Activated CD4-positive, alpha-beta T cell treated with anti-CD3 and anti-CD28 coated beads for 36 hours (primary cell): ENCODE measurements around the gene PMEPA1. TPM values are rescaled to one million over a fixed set of nuclear protein-coding genes. Genes with fewer than 3 reads are reported as not detected.

Experiments used
- ATAC-seq: fragments of 200-7000 bp; cut with Tn5 transposase; one replicate; pipeline ENCODE4 v1.10.0; 2021; ENCODE audit warnings: mild to moderate bottlenecking, moderate library complexity
- CTCF ChIA-PET: fragments of 350-600 bp; sonication (Branson Sonifier 250); formaldehyde crosslinking; loops from one replicate; lab custom pipeline; 2021; ENCODE audit warnings: antibody characterized with exemption; lab: Charles Lee
- POLR2A ChIA-PET: fragments of 350-600 bp; sonication (Branson Sonifier 250); formaldehyde crosslinking; loops from one replicate; lab custom pipeline; 2021; ENCODE audit warnings: antibody characterized with exemption, inconsistent platforms; lab: Charles Lee
- DNase-seq: peaks from one replicate; pipeline ENCODE4 v3.0.0-alpha.2; 2020
- H3K27ac Mint-ChIP-seq: one replicate; pipeline ENCODE4 v1.8.0; 2021; ENCODE audit warnings: mixed read lengths
- H3K27me3 Mint-ChIP-seq: one replicate; pipeline ENCODE4 v1.8.0; 2021; ENCODE audit warnings: mixed read lengths
- H3K36me3 Mint-ChIP-seq: one replicate; pipeline ENCODE4 v1.8.0; 2021; ENCODE audit warnings: low read depth, mixed read lengths
- H3K4me1 Mint-ChIP-seq: one replicate; pipeline ENCODE4 v1.8.0; 2021; ENCODE audit warnings: mixed read lengths
- H3K4me3 Mint-ChIP-seq: one replicate; pipeline ENCODE4 v1.8.0; 2021; ENCODE audit warnings: mild to moderate bottlenecking, moderate library complexity, mixed read lengths
- H3K9me3 Mint-ChIP-seq: one replicate; pipeline ENCODE4 v1.8.0; 2021; ENCODE audit warnings: low read depth, mixed read lengths
- intact Hi-C, 2 experiments: fragments of 100-400 bp; cut with DNase I in 1 of 2; cut with micrococcal nuclease in 1 of 2; formaldehyde crosslinking; loops; one replicate each; pipeline versions ENCODE4 v1.14.2 to v1.15.1; 2022 to 2024; cut with DNase I, micrococcal nuclease
- total RNA-seq, 2 experiments: library from RNA; stranded (reverse); gene quantifications; one replicate each; pipeline ENCODE4 v1.2.3, GENCODE V29; 2021

The PMEPA1 gene
- total RNA-seq, 2 experiments from 2014 or later: 1.6 to 1.8 TPM

DNA sequence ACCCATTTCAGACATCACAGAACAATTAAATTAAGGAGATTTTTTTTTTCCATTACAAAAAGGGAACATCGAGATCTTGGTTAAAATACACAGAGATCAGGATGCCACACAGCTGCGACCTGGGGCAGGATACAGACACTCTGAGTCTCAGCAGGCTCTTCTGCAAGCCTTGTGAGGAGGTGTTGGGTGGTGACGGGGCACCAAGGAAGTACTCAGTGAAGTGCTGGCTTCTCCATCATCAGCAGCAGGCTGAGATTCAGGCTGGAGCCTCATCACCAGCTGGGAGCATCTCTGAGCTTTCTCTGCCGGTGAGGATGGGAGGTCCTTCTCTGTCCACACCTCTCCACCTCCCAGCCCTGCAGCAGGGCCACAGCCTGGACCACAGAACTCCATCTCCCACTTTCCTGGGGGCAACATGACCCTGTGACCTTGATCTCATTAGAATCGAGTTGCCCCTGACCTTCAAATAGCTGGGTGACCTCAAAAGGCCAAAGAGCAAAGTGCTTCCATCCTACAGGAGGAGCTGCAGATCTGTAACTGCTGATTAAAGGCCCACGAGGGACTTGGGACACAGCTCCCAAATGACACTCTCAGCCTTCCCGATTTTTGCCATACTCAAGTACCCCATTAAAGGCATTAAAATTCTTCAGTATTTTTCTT is 16.0 kb downstream of the PMEPA1 start:
- ATAC-seq: no peak
- no peak for DNase-seq
- peaks cover 22% of the 10 kb centered on the region for H3K4me1 Mint-ChIP-seq
- no peaks in the 10 kb centered on the region for H3K9me3 Mint-ChIP-seq
- no peak overlapping the region for H3K27ac Mint-ChIP-seq
- no peaks in the 10 kb centered on the region for H3K36me3 Mint-ChIP-seq
- intact Hi-C loops: loop anchor here in 1 of 2 experiments (10.0 kb wide), 1 partner anchor 321 kb away; no protein-coding TSS in a partner anchor
- no peaks in the 10 kb centered on the region for H3K27me3 Mint-ChIP-seq
- POLR2A ChIA-PET: interaction anchor here (0.6 kb wide), 1 partner anchor 90 kb away, joined by 3 read pairs; no protein-coding TSS in a partner anchor
- CTCF ChIA-PET: interaction anchor here (0.6 to 0.7 kb wide), 3 partner anchors 38 to 163 kb away, joined by 3 read pairs; no protein-coding TSS in a partner anchor
- no peak overlapping the region for H3K4me3 Mint-ChIP-seq

DNA sequence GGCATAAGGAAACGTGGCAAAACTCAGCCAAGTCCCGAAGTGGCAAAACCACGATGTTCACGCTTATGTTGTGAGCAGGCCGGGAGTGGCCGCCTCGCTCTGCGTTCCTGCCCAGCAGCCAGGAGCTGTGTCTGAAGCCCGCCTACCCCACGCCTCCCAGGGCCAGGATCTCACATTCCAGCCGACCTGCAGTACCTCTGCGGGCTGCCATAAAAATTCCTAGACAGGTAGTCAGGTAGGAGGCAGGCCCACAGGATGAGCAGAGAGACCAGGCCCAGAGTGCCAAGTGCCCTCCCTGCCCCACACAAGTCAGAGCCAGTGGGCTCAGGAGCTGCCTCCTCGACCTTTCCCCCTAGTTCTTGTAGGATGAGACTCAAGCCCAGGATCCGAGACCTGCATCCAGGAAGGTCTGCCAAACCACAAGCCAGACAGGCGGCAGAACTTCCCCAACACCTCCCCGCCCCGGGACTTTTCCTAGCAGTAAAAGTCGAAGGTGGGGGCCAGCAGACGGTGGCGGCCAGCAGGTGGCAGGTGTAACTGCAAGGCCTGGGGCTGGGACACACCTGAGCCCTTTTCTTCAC is 16.7 kb downstream of the PMEPA1 start:
- Mint-ChIP-seq H3K9me3 (no peaks in the 10 kb centered on the region), H3K27ac (no peak overlapping the region), H3K4me1 (peaks cover 17% of the 10 kb centered on the region), H3K4me3 (no peak overlapping the region), H3K36me3 (no peaks in the 10 kb centered on the region), H3K27me3 (no peaks in the 10 kb centered on the region)
- ATAC-seq (no peak), DNase-seq (no peak)
- intact Hi-C loops: loop anchor here in 1 of 2 experiments (10.0 kb wide), 1 partner anchor 322 kb away; no protein-coding TSS in a partner anchor
- CTCF ChIA-PET: interaction anchor here (0.6 to 0.7 kb wide), 2 partner anchors 39 to 164 kb away, joined by 3 read pairs; no protein-coding TSS in a partner anchor
- POLR2A ChIA-PET: no interaction called here

DNA sequence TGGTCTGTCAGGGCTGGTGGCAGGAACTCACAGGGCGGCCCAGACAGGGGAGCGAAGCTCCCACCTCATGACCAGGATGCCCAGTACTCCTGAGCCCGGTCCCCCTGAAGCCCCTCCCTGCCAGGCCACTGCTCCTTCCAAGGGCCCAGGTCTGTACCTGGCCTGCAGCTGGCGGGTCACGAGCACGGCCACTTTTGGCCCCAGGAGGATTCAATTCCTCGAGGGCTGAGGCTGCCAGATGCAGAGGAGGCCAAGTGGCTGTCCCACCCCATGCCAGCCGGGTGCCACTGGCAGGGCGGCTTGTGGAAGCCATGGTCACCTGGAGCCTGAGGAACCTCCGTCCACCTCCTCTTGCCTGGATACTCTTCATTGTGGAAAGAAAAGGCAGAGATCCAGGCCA is 17.4 kb downstream of the PMEPA1 start:
- Mint-ChIP-seq H3K9me3 (no peaks in the 10 kb centered on the region), H3K4me3 (no peak overlapping the region), H3K27ac (no peak overlapping the region), H3K4me1 (peaks cover 10% of the 10 kb centered on the region), H3K27me3 (no peaks in the 10 kb centered on the region), H3K36me3 (no peaks in the 10 kb centered on the region)
- no peak for ATAC-seq
- intact Hi-C loops: loop anchor here in 1 of 2 experiments (10.0 kb wide), 1 partner anchor 322 kb away; no protein-coding TSS in a partner anchor
- CTCF ChIA-PET: no interaction called here
- DNase-seq: no peak
- POLR2A ChIA-PET: interaction anchor here (0.7 kb wide), 1 partner anchor 177 kb away, joined by 3 read pairs; no protein-coding TSS in a partner anchor

DNA sequence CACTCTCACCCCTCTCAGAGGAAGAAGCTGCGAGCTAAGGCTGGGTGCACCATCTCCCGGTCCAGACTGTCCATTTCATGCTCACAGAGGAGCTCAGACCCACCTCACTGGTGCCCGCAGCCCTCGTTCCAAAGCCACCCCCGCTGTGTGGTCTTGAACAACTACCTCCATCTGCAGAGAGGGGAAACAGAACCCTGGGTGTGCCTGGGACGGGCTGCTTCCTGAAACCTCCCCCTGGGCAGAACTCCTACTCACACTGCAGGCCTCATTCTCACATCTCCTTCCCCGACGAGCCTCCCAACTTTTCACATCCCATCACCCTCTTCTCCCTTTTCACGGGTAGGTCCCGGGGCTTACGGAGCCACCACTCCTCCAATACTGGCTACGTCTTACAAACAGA is 18.1 kb downstream of the PMEPA1 start:
- peaks cover 6% of the 10 kb centered on the region for H3K4me1 Mint-ChIP-seq
- DNase-seq: no peak
- intact Hi-C loops: loop anchor here in 1 of 2 experiments (10.0 kb wide), 1 partner anchor 323 kb away; no protein-coding TSS in a partner anchor
- no peak overlapping the region for H3K27ac Mint-ChIP-seq
- CTCF ChIA-PET: no interaction called here
- no peaks in the 10 kb centered on the region for H3K36me3 Mint-ChIP-seq
- POLR2A ChIA-PET: interaction anchor here (0.7 kb wide), 1 partner anchor 178 kb away, joined by 3 read pairs; no protein-coding TSS in a partner anchor
- H3K27me3 Mint-ChIP-seq: no peaks in the 10 kb centered on the region
- no peaks in the 10 kb centered on the region for H3K9me3 Mint-ChIP-seq
- no peak for ATAC-seq
- no peak overlapping the region for H3K4me3 Mint-ChIP-seq

DNA sequence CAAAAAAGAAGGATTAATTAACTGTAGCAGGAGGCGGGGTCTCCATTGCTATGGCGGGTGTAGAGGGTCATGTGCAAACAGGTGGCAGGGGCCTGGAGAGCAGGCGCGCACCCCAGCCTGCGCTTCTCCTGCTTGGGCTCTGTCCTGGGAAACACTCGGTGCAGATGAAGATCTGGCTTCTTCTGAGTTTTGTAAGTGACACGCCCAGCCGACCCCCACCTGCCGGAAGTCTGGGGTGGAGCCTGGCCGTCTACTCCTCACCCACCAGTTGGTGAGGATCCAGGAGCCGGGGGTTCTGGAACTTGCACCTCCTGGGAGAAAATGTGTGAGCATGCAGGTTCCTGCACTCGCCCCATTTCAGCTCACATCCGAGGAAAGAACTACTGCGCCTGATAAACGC is 19.3 kb downstream of the PMEPA1 start:
- no peak for ATAC-seq
- DNase-seq: no peak
- Mint-ChIP-seq H3K9me3 (no peaks in the 10 kb centered on the region), H3K4me3 (no peak overlapping the region), H3K36me3 (no peaks in the 10 kb centered on the region), H3K27me3 (no peaks in the 10 kb centered on the region), H3K27ac (no peak overlapping the region), H3K4me1 (peaks cover 6% of the 10 kb centered on the region)
- intact Hi-C loops: loop anchor here in 1 of 2 experiments (10.0 kb wide), 1 partner anchor 324 kb away; no protein-coding TSS in a partner anchor
- ChIA-PET CTCF (no interaction called here), POLR2A (no interaction called here)

DNA sequence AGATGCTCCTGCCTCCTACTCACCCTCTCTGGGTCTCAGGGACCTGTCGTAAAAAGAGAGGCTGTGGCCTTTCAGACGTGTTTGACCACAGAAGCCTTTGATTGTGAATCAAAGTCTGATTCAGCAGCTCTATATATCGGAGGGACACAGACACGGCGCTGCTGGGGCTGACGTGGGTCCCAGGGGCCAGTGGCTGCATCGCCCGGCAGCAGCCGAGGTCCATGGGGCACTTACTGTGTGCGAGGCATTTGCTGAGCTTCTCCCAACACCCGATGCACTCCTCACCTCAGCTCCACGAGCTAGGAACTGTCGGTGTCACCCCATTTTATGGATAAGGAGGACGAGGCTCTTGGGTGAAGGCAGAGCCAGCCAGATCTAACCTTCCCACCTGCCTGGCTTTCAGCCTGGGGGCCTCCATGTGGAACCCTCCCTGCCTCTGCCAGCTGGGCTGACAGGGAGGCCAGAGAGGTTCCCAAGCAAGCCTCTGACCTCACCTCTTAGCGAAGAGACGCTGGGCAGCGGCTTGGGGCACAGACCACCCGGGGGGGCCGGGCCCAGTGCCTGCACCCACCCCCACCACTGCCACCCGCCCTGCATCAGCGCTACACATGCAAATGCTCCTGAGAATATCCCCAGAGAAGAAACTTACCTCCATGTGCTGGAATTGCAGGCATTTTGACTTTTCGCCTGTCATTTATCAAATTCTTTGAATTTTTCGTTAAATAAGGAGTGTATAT is 19.9 kb downstream of the PMEPA1 start:
- H3K36me3 Mint-ChIP-seq: no peaks in the 10 kb centered on the region
- no peak overlapping the region for H3K27ac Mint-ChIP-seq
- POLR2A ChIA-PET: no interaction called here
- intact Hi-C loops: loop anchor here in 1 of 2 experiments (10.0 kb wide), 1 partner anchor 325 kb away; no protein-coding TSS in a partner anchor
- H3K9me3 Mint-ChIP-seq: no peaks in the 10 kb centered on the region
- DNase-seq: no peak
- ATAC-seq: no peak
- CTCF ChIA-PET: interaction anchor here (0.5 kb wide), 1 partner anchor 1213 kb away, joined by 3 read pairs; no protein-coding TSS in a partner anchor
- no peaks in the 10 kb centered on the region for H3K27me3 Mint-ChIP-seq
- H3K4me1 Mint-ChIP-seq: peaks cover 2% of the 10 kb centered on the region
- no peak overlapping the region for H3K4me3 Mint-ChIP-seq

DNA sequence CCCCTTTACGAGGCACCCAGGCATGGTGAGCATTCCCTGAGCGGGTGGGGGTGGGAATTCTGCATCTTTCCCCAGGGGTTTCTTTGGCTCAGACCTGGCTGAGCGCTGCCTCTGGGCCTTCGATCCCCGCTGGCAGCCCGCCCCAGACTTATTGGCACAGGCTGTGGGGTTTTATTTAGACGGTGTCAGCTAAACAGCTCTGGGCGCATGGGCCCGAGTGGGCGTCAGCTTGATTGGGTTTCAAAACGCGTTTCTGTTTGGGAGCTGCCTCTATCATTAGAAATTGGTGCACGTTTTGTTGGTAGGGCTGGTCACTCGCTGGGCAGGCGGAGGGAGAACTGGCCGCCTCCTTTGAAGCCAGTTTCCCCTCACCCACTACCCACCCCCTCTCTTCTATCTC is 21.0 kb downstream of the PMEPA1 start:
- CTCF ChIA-PET: no interaction called here
- no peak for DNase-seq
- POLR2A ChIA-PET: no interaction called here

DNA sequence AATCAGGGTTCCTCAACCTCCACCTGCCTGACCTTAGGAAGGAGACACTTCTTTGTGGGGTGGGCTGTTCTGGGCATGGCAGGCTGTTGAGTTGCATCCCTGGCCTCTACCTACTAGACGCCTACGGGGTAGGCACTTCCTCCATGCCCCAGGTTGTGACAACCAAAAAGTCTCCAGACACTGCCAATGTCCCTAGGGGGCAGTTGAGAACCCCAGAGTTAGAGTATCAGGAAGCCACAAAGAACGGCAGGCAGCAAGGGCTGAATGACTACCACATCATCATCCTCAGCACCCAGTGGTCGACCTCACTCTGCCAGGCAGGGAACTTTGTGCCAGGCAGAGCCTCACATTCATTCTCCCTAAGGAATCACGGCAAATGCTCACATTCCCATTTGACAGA is 21.5 kb downstream of the PMEPA1 start:
- H3K36me3 Mint-ChIP-seq: no peaks in the 10 kb centered on the region
- no peak overlapping the region for H3K27ac Mint-ChIP-seq
- H3K4me3 Mint-ChIP-seq: no peak overlapping the region
- H3K9me3 Mint-ChIP-seq: no peaks in the 10 kb centered on the region
- no peak for ATAC-seq
- H3K27me3 Mint-ChIP-seq: no peaks in the 10 kb centered on the region
- POLR2A ChIA-PET: no interaction called here
- no peaks in the 10 kb centered on the region for H3K4me1 Mint-ChIP-seq
- CTCF ChIA-PET: no interaction called here
- DNase-seq: no peak
- intact Hi-C loops: no loop called here

More for the DNA sequence above, 21.0 kb downstream of the PMEPA1 start:
- no peak overlapping the region for H3K4me3 Mint-ChIP-seq
- intact Hi-C loops: no loop called here
- no peaks in the 10 kb centered on the region for H3K4me1 Mint-ChIP-seq
- H3K9me3 Mint-ChIP-seq: no peaks in the 10 kb centered on the region
- H3K36me3 Mint-ChIP-seq: no peaks in the 10 kb centered on the region
- no peaks in the 10 kb centered on the region for H3K27me3 Mint-ChIP-seq
- H3K27ac Mint-ChIP-seq: no peak overlapping the region
- ATAC-seq: no peak

DNA sequence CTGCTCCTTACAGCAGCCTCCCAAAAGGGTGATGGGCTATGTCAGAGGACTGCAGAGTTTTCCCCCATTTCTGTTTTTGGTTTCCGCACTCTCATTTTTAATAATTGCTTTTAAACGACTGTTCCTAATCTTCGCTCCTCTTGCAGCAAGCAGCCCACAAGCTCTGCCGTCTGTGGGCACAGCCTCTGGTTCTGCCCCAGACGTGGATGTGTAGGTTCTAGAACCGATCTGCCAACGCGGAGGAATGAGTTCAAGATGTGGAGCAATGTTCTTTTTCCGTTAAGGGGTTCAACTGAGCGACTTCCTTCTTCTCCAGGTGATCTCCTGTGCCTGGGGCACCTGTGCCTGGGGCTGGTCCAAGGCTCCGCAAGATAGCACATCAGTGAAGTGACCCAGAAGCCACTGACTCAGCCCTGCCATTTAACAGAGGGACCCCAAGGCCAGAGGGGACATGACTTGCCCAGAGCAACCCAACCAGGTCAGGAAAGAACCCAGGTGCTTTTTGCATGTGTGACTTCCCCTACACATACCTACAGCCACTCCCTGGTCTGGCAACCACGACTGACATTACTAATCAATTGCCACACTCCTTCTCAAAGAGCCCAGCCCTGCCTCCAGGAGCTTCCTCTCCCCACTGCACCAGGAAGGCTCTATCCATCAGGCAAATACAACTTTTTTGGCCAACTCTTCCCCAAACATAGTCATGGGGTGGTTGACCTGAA is 22.7 kb downstream of the PMEPA1 start:
- Mint-ChIP-seq H3K9me3 (no peaks in the 10 kb centered on the region), H3K4me3 (no peak overlapping the region), H3K27me3 (no peaks in the 10 kb centered on the region), H3K4me1 (no peaks in the 10 kb centered on the region), H3K27ac (no peak overlapping the region), H3K36me3 (no peaks in the 10 kb centered on the region)
- CTCF ChIA-PET: interaction anchor here (1.2 kb wide), 1 partner anchor 89 kb away, joined by 4 read pairs; no protein-coding TSS in a partner anchor
- intact Hi-C loops: no loop called here
- no peak for DNase-seq
- POLR2A ChIA-PET: no interaction called here
- ATAC-seq: no peak

DNA sequence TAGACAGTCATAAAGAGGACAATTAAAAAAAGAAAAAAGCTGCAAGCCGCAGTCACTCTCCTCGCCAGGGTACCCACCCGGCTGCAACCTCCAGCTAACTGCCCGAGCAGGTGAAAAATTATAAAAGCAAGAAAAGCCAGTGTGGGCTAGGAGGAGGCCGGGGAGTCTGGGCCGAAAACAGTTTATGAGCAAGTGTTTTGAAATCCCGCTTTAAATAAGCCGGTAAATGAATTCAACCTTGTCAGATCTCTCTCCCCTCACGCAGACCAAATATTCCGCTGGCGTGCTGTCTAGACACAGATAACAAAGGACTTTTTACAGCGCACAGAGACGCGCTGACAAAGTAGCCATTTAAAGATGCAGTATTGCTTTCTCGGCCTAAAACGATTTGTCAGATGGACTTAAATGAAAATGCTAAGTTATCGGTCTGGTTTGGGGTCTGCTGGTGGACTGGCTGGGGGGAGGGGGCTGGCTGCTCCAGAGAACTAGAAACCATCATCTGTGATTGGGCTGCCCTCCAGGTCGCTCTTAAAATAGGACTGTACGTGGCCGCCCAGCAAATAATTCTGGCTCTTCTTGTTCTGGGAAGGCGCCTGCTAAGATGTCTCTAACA is 24.6 kb downstream of the PMEPA1 start:
- H3K27me3 Mint-ChIP-seq: no peaks in the 10 kb centered on the region
- DNase-seq (no peak), ATAC-seq (no peak)
- no peaks in the 10 kb centered on the region for H3K36me3 Mint-ChIP-seq
- intact Hi-C loops: no loop called here
- H3K4me1 Mint-ChIP-seq: peaks cover 18% of the 10 kb centered on the region
- CTCF ChIA-PET: no interaction called here
- POLR2A ChIA-PET: no interaction called here
- no peak overlapping the region for H3K27ac Mint-ChIP-seq
- no peak overlapping the region for H3K4me3 Mint-ChIP-seq
- no peaks in the 10 kb centered on the region for H3K9me3 Mint-ChIP-seq
